MM.1S (cell line): ENCODE results near the gene PSD.

ENCODE experiments used
- EZH2 ChIP-seq: fragments of 300-600 bp; sonication (generic); optimal IDR thresholded peaks from 2 replicates; pipeline ENCODE3; 2017; ENCODE audit warnings: low read depth, mild to moderate bottlenecking, antibody characterized with exemption, low read length, mixed read lengths
- TF ChIP-seq, protein P1 (sequence below): fragments of 300-600 bp; sonication (generic); IDR thresholded peaks from 2 replicates; pipeline ENCODE4 v1.5.1; 2016; ENCODE audit warnings: antibody characterized with exemption, low read length, mixed read lengths

DNA sequence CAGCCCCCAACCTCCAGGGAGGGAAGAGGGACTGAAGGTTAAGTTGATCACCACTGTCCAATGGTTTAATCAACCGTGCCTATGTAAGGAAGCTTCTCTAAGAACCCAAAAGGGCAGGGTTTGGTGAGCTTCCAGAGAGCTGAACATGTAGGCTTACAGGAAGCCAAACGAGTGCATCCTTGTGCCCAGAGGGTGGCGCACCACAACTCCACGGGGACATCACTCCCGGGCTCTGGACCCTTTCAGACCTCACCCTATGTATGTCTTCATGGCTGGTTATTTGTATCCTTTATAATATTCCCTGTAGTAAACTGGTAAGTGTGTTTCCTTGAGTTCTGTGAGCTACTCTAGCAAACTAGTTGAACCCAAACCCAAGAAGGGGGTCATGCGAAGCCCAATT lies 34.5 kb downstream of the PSD start:
- TF ChIP-seq, protein P1, sequence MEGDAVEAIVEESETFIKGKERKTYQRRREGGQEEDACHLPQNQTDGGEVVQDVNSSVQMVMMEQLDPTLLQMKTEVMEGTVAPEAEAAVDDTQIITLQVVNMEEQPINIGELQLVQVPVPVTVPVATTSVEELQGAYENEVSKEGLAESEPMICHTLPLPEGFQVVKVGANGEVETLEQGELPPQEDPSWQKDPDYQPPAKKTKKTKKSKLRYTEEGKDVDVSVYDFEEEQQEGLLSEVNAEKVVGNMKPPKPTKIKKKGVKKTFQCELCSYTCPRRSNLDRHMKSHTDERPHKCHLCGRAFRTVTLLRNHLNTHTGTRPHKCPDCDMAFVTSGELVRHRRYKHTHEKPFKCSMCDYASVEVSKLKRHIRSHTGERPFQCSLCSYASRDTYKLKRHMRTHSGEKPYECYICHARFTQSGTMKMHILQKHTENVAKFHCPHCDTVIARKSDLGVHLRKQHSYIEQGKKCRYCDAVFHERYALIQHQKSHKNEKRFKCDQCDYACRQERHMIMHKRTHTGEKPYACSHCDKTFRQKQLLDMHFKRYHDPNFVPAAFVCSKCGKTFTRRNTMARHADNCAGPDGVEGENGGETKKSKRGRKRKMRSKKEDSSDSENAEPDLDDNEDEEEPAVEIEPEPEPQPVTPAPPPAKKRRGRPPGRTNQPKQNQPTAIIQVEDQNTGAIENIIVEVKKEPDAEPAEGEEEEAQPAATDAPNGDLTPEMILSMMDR: 0 out of 2 replicates have a peak, but pooled peaks have one; percentile 7
- TF ChIP-seq EZH2: no peak
